H9 (cell line): Measurements from ENCODE around the gene PIAS1. TPM values are rescaled to one million over a fixed set of nuclear protein-coding genes. Genes with fewer than 3 reads are reported as not detected.

Experiments used
- DNase-seq: peaks from one replicate; pipeline ENCODE4 v3.0.0-alpha.2; 2017
- H2AFZ ChIP-seq: one replicate; pipeline ENCODE4 v1.6.1; 2013; ENCODE audit warnings: mild to moderate bottlenecking, low read length, control low read depth, moderate library complexity
- H2AK5ac ChIP-seq: 2 replicates; pipeline ENCODE4 v1.6.1; 2013; ENCODE audit warnings: low read length, control low read depth, mixed read lengths; ENCODE audit not compliant: insufficient read length
- H2BK120ac ChIP-seq: one replicate; pipeline ENCODE4 v1.6.1; 2013; ENCODE audit warnings: low read depth, mild to moderate bottlenecking, low read length, control low read depth, inconsistent platforms; ENCODE audit not compliant: poor library complexity, severe bottlenecking
- H2BK12ac ChIP-seq: 2 replicates; pipeline ENCODE4 v1.6.1; 2013; ENCODE audit warnings: low read length, control low read depth, mixed read lengths, low read depth; ENCODE audit not compliant: insufficient read length
- H2BK15ac ChIP-seq: 2 replicates; pipeline ENCODE4 v1.6.1; 2013; ENCODE audit warnings: low read depth, low read length, control low read depth
- H2BK20ac ChIP-seq: one replicate; pipeline ENCODE4 v1.6.1; 2013; ENCODE audit warnings: low read depth, mild to moderate bottlenecking, low read length, control low read depth, inconsistent platforms; ENCODE audit not compliant: poor library complexity, severe bottlenecking
- H2BK5ac ChIP-seq: 2 replicates; pipeline ENCODE4 v1.6.1; 2013; ENCODE audit warnings: low read length, control low read depth, mixed read lengths; ENCODE audit not compliant: insufficient read length
- H3K14ac ChIP-seq: 2 replicates; pipeline ENCODE4 v1.6.1; 2013; ENCODE audit warnings: low read length, control low read depth; ENCODE audit not compliant: insufficient read depth
- H3K18ac ChIP-seq: 2 replicates; pipeline ENCODE4 v1.6.1; 2013; ENCODE audit warnings: low read depth, mild to moderate bottlenecking, mixed read lengths, low read length, control low read depth; ENCODE audit not compliant: insufficient read length
- H3K23ac ChIP-seq: 2 replicates; pipeline ENCODE4 v1.6.1; 2013; ENCODE audit warnings: low read length, control low read depth, mixed read lengths, low read depth; ENCODE audit not compliant: insufficient read length
- H3K23me2 ChIP-seq: 2 replicates; pipeline ENCODE4 v1.6.1; 2013; ENCODE audit warnings: low read depth, mild to moderate bottlenecking, mixed read lengths, low read length, control low read depth; ENCODE audit not compliant: insufficient read length, poor library complexity, severe bottlenecking
- H3K27ac ChIP-seq: 2 replicates; pipeline ENCODE4 v1.5.1; 2013; ENCODE audit warnings: low read length, control low read depth, mixed read lengths, low read depth; ENCODE audit not compliant: insufficient read length
- H3K27me3 ChIP-seq: 2 replicates; pipeline ENCODE4 v1.6.1; 2013; ENCODE audit warnings: low read length, control low read depth, inconsistent platforms; ENCODE audit not compliant: insufficient read depth
- H3K4ac ChIP-seq: 2 replicates; pipeline ENCODE4 v1.6.1; 2013; ENCODE audit warnings: low read depth, mild to moderate bottlenecking, control low read depth, inconsistent platforms, low read length, moderate library complexity
- H3K4me1 ChIP-seq: 2 replicates; pipeline ENCODE4 v1.6.1; 2013; ENCODE audit warnings: low read length, control low read depth, inconsistent platforms; ENCODE audit not compliant: insufficient read depth
- H3K4me2 ChIP-seq: 2 replicates; pipeline ENCODE4 v1.6.1; 2013; ENCODE audit warnings: low read length, control low read depth, mixed read lengths; ENCODE audit not compliant: insufficient read length, insufficient read depth
- H3K56ac ChIP-seq: 2 replicates; pipeline ENCODE4 v1.6.1; 2013; ENCODE audit warnings: low read depth, mild to moderate bottlenecking, mixed read lengths, low read length, control low read depth; ENCODE audit not compliant: insufficient read length
- H3K79me1 ChIP-seq: 2 replicates; pipeline ENCODE4 v1.6.1; 2013; ENCODE audit warnings: low read depth, mild to moderate bottlenecking, moderate library complexity, low read length, control low read depth, inconsistent platforms; ENCODE audit not compliant: insufficient read depth, poor library complexity, severe bottlenecking
- H3K79me2 ChIP-seq: 2 replicates; pipeline ENCODE4 v1.6.1; 2013; ENCODE audit warnings: low read length, control low read depth, inconsistent platforms; ENCODE audit not compliant: insufficient read depth
- H3K9ac ChIP-seq: 2 replicates; pipeline ENCODE4 v1.6.1; 2013; ENCODE audit warnings: low read length, control low read depth, mixed read lengths; ENCODE audit not compliant: insufficient read length; ENCODE audit errors: extremely low read depth
- H3K9me3 ChIP-seq: one replicate; pipeline ENCODE4 v1.6.1; 2013; ENCODE audit warnings: low read depth, low read length, inconsistent platforms; ENCODE audit not compliant: control insufficient read depth
- H3T11ph ChIP-seq: one replicate; pipeline ENCODE4 v1.6.1; 2013; ENCODE audit warnings: mild to moderate bottlenecking, low read length, control low read depth, inconsistent platforms
- H4K20me1 ChIP-seq: one replicate; pipeline ENCODE4 v1.6.1; 2013; ENCODE audit not compliant: control insufficient read depth, insufficient read length, insufficient read depth
- H4K5ac ChIP-seq: 2 replicates; pipeline ENCODE4 v1.6.1; 2013; ENCODE audit warnings: low read depth, mild to moderate bottlenecking, mixed read lengths, low read length, control low read depth; ENCODE audit not compliant: insufficient read length
- H4K8ac ChIP-seq: replicated peaks from 2 replicates; pipeline ENCODE4 v1.6.1; 2013; ENCODE audit warnings: low read length, control low read depth, mixed read lengths, low read depth; ENCODE audit not compliant: insufficient read length
- H4K91ac ChIP-seq: 2 replicates; pipeline ENCODE4 v1.6.1; 2013; ENCODE audit warnings: low read depth, mild to moderate bottlenecking, moderate library complexity, mixed read lengths, low read length, control low read depth; ENCODE audit not compliant: insufficient read length
- H3K27ac Mint-ChIP-seq, 3 experiments: 2 replicates in 2 of 3; 3 replicates in 1 of 3; pipeline ENCODE4 v1.8.0; 2020 to 2021; ENCODE audit warnings: mixed read lengths in 3 of 3, mild to moderate bottlenecking in 1 of 3, moderate library complexity in 1 of 3
- H3K27me3 Mint-ChIP-seq: 2 replicates; pipeline ENCODE4 v1.8.0; 2021; ENCODE audit warnings: low read depth, mild to moderate bottlenecking, moderate library complexity, mixed read lengths
- H3K36me3 Mint-ChIP-seq, 3 experiments: 2 replicates in 2 of 3; 3 replicates in 1 of 3; pipeline ENCODE4 v1.8.0; 2020 to 2021; ENCODE audit warnings: low read depth in 3 of 3, mixed read lengths in 3 of 3; ENCODE audit not compliant: insufficient read depth in 1 of 3
- H3K4me1 Mint-ChIP-seq, 2 experiments: 2 replicates each; pipeline ENCODE4 v1.8.0; 2020; ENCODE audit warnings: mixed read lengths in 2 of 2
- H3K4me3 Mint-ChIP-seq, 2 experiments: 2 replicates in 1 of 2; 3 replicates in 1 of 2; pipeline ENCODE4 v1.8.0; 2020 to 2021; ENCODE audit warnings: mild to moderate bottlenecking in 2 of 2, mixed read lengths in 2 of 2, moderate library complexity in 1 of 2
- H3K9me3 Mint-ChIP-seq, 2 experiments: 2 replicates in 1 of 2; 3 replicates in 1 of 2; pipeline ENCODE4 v1.8.0; 2020; ENCODE audit warnings: mild to moderate bottlenecking in 2 of 2, mixed read lengths in 2 of 2, moderate library complexity in 1 of 2
- CTCF ChIP-seq: fragments of 200-600 bp; sonication (generic); conservative IDR thresholded peaks from 3 replicates; pipeline ENCODE4 v1.8.0; 2021; ENCODE audit warnings: antibody characterized with exemption, mild to moderate bottlenecking
- WGBS: extraction: QIAGEN DNeasy Blood & Tissue Kit; methylation state at CpG from one replicate; pipeline ENCODE4 v1.1.7; 2013; ENCODE audit warnings: missing lambda C conversion rate, low lambda C conversion rate, mixed read lengths; ENCODE audit not compliant: insufficient read length; ENCODE audit errors: extremely low coverage; 5-methylcytosine and 5-hydroxymethylcytosine counted together
- total RNA-seq: library from RNA; stranded (reverse); gene quantifications from 2 replicates; pipeline ENCODE4 v1.2.1, GENCODE V29; 2021

Gene PIAS1
- total RNA-seq, 1 experiment from 2014 or later: 31.1 TPM

DNA sequence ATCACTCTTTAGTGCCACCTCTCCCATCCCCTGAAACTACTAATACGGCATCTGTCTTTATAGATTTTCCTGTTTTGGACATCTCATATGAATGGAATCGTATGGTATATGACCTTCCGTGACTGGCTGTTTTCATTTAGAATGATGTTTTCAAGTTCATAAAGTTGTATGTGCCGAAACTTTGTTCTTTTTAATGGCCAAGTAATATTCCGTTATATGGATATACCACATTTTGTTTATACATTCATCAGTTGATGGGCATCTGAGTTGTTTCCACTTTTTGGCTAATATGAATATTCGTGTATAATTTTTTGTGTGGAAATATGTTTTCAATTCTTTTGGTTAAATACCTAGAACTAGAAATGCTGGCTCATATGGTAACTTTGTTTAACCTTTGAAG is 49.5 kb downstream of the PIAS1 start:
- H2BK15ac ChIP-seq: no peak overlapping the region
- H3K18ac ChIP-seq: no peak overlapping the region
- no peak overlapping the region for H3K56ac ChIP-seq
- no peak overlapping the region for H2AK5ac ChIP-seq
- Mint-ChIP-seq H3K4me1 (peaks cover 11% of the 10 kb centered on the region in 2 experiments), H3K27ac (no peak overlapping the region), H3K27me3 (no peaks in the 10 kb centered on the region), H3K9me3 (peaks cover 15 to 18% of the 10 kb centered on the region in 2 experiments), H3K4me3 (no peak overlapping the region), H3K36me3 (peaks cover 23 to 30% (median 24%) of the 10 kb centered on the region in 3 experiments)
- no peak for DNase-seq
- no peaks in the 10 kb centered on the region for H3K27me3 ChIP-seq
- peaks cover 5% of the 10 kb centered on the region; the same call in 1 of the 2 replicates for H3K79me2 ChIP-seq
- no peaks in the 10 kb centered on the region for H3K9me3 ChIP-seq
- no peak overlapping the region for H2BK20ac ChIP-seq
- H3K4ac ChIP-seq: no peak overlapping the region
- H3K79me1 ChIP-seq: peaks cover 10% of the 10 kb centered on the region
- H4K20me1 ChIP-seq: no peaks in the 10 kb centered on the region
- no peak overlapping the region for H3K27ac ChIP-seq
- H2BK12ac ChIP-seq: no peak overlapping the region
- WGBS: no CpG with 5 or more reads among the region's 6 CpGs
- H3K9ac ChIP-seq: no peak overlapping the region
- no peak overlapping the region for H2AFZ ChIP-seq
- no peaks in the 10 kb centered on the region for H3K23me2 ChIP-seq
- no peaks in the 10 kb centered on the region for H3K4me1 ChIP-seq
- no peak overlapping the region for H3K14ac ChIP-seq
- no peak overlapping the region for H3K4me2 ChIP-seq
- no peak overlapping the region for H2BK5ac ChIP-seq
- TF ChIP-seq CTCF: no peak
- no peak overlapping the region for H4K8ac ChIP-seq
- H4K91ac ChIP-seq: no peak overlapping the region
- H2BK120ac ChIP-seq: no peak overlapping the region
- no peak overlapping the region for H3T11ph ChIP-seq
- no peak overlapping the region for H4K5ac ChIP-seq
- H3K23ac ChIP-seq: no peak overlapping the region
